ENCODE results near the gene TENM4.

TENM4 gene

DNA sequence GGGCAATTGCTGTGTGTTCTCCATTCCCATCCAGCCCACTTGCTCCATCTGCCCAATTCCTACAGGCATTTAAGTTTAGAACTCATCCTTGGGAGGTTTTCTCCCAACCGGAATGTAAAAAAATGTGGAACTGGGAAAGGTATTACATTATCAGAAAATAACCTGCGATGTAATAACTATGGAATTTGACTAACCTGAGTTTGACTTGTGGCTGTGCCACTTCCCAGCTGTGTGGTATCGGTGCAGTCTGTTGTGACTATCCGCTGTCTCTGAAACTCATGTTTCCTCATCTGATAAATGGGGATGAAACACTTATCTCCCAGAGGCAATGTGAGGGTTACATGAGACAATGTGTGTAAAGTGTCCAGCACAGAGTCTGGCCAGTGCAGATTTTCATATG, 77.6 kb downstream of the TENM4 start:
- no peak for TF ChIP-seq BCL11B (tag by site-specific recombination; IDR thresholded peaks at IDR 0.05; ENCODE audit: low read depth)
- TF ChIP-seq ZNF10 (tag by site-specific recombination; IDR thresholded peaks at IDR 0.05): no peak
- TF ChIP-seq ZNF146 (tag by site-specific recombination; IDR thresholded peaks at IDR 0.05): no peak
- no peak for TF ChIP-seq ZNF785 (tag by site-specific recombination; IDR thresholded peaks at IDR 0.05)
- TF ChIP-seq ZNF138 (tag by site-specific recombination; IDR thresholded peaks at IDR 0.05; ENCODE audit: borderline replicate concordance): no peak
- TF ChIP-seq, protein P1, sequence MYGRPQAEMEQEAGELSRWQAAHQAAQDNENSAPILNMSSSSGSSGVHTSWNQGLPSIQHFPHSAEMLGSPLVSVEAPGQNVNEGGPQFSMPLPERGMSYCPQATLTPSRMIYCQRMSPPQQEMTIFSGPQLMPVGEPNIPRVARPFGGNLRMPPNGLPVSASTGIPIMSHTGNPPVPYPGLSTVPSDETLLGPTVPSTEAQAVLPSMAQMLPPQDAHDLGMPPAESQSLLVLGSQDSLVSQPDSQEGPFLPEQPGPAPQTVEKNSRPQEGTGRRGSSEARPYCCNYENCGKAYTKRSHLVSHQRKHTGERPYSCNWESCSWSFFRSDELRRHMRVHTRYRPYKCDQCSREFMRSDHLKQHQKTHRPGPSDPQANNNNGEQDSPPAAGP (tag by site-specific recombination; IDR thresholded peaks at IDR 0.05): no peak
- TF ChIP-seq SETDB1 (IDR thresholded peaks at IDR 0.05; ENCODE audit: insufficient read length, low read length): no peak
- TF ChIP-seq GLIS2 (tag by site-specific recombination; IDR thresholded peaks at IDR 0.05): no peak
- TF ChIP-seq KLF16 (tag by site-specific recombination; IDR thresholded peaks at IDR 0.05): no peak
- Histone ChIP-seq H3K9me3 (ENCODE audit: control insufficient read depth, insufficient read depth, low read depth, low read length) (no peaks in the 10 kb centered on the region), H3K4me3 (ENCODE audit: low read depth, low read length) (no peak overlapping the region), H3K36me3 (ENCODE audit: control insufficient read depth in 2 of 2, insufficient read depth in 1 of 2, low read length in 2 of 2) (no peaks in the 10 kb centered on the region), H3K4me1 (ENCODE audit: control insufficient read depth, insufficient read depth, low read length) (no peaks in the 10 kb centered on the region), H3K27ac (ENCODE audit: extremely low read depth, low read depth, low read length) (no peak overlapping the region)
- CTCF ChIA-PET: interaction anchor here (0.6 to 1.5 kb wide), 2 partner anchors 38 to 130 kb away, joined by 3 to 4 read pairs; no protein-coding TSS in a partner anchor
- POLR2A ChIA-PET: no interaction called here

DNA sequence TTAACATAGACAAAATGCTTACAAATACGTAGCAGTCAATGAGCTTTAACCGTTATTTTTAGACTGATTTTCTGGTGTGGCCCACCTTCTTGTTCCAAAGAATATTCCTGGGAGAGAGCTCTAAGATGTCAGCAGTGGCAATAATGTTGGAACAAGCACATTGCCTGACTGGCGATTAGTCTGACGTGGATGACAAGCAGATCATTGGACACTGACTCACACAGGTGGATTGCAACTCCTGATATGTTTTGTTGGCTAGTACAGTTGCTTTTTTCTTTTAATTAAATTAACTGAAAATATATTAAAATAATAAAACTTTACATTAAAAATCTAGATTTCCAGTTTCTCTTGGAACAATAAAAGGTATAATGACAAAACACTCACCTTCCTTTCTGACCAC, 78.0 kb downstream of the TENM4 start:
- Histone ChIP-seq H3K4me3 (ENCODE audit: low read depth, low read length) (no peak overlapping the region), H3K4me1 (ENCODE audit: control insufficient read depth, insufficient read depth, low read length) (no peaks in the 10 kb centered on the region), H3K27ac (ENCODE audit: extremely low read depth, low read depth, low read length) (no peak overlapping the region), H3K9me3 (ENCODE audit: control insufficient read depth, insufficient read depth, low read depth, low read length) (no peaks in the 10 kb centered on the region), H3K36me3 (ENCODE audit: control insufficient read depth in 2 of 2, insufficient read depth in 1 of 2, low read length in 2 of 2) (no peaks in the 10 kb centered on the region)
- ChIA-PET POLR2A (no interaction called here), CTCF (interaction anchor here (0.6 to 1.5 kb wide), 2 partner anchors 38 to 130 kb away, joined by 3 to 4 read pairs; no protein-coding TSS in a partner anchor)
- TF ChIP-seq ZFHX2 (tag by site-specific recombination; conservative IDR thresholded peaks at IDR 0.05): no peak
- no peak for TF ChIP-seq ZNF114 (tag by site-specific recombination; IDR thresholded peaks at IDR 0.05)
- TF ChIP-seq SCRT1 (tag by site-specific recombination; IDR thresholded peaks at IDR 0.05; ENCODE audit: borderline replicate concordance): no peak
- TF ChIP-seq SCRT2 (tag by site-specific recombination; IDR thresholded peaks at IDR 0.05): no peak
- TF ChIP-seq ZNF585B (tag by site-specific recombination; IDR thresholded peaks at IDR 0.05): no peak
- TF ChIP-seq ZNF155 (tag by site-specific recombination; IDR thresholded peaks at IDR 0.05): no peak
- no peak for TF ChIP-seq ZNF473 (tag by site-specific recombination; IDR thresholded peaks at IDR 0.05)
- TF ChIP-seq ZNF391 (tag by site-specific recombination; IDR thresholded peaks at IDR 0.05; ENCODE audit: borderline replicate concordance, low read depth): no peak

DNA sequence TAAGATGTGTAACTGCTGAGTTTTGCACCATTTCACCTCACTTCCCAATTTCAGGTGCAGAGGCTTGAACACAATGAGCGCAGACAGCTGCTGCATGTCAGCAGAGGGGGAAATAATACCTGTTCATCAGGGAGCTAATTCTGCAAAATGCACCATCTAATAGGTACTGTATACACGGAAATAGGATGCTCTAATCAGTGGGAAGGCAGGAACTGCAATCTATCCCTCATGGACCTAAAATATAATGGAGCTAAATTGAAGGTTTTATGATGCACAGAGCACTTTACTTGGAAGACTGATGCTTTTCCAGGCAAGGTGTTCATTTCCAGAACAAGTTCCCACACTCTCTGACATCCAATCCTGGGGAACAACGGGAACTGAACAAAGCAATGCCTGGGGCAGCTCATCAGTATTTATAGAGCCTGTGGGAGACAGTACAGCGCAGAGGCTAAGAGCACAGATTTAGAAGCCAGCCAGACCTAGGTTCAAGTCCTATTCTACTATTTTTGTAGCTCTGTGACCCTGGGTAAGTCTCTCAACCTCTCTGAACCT, 78.5 kb downstream of the TENM4 start:
- Histone ChIP-seq H3K36me3 (ENCODE audit: control insufficient read depth in 2 of 2, insufficient read depth in 1 of 2, low read length in 2 of 2) (no peaks in the 10 kb centered on the region), H3K4me3 (ENCODE audit: low read depth, low read length) (no peak overlapping the region), H3K4me1 (ENCODE audit: control insufficient read depth, insufficient read depth, low read length) (no peaks in the 10 kb centered on the region), H3K9me3 (ENCODE audit: control insufficient read depth, insufficient read depth, low read depth, low read length) (no peaks in the 10 kb centered on the region), H3K27ac (ENCODE audit: extremely low read depth, low read depth, low read length) (no peak overlapping the region)
- CTCF ChIA-PET: interaction anchor here (0.6 kb wide), 1 partner anchor 74 kb away, joined by 3 read pairs; no protein-coding TSS in a partner anchor
- POLR2A ChIA-PET: no interaction called here
- TF ChIP-seq, protein P2, sequence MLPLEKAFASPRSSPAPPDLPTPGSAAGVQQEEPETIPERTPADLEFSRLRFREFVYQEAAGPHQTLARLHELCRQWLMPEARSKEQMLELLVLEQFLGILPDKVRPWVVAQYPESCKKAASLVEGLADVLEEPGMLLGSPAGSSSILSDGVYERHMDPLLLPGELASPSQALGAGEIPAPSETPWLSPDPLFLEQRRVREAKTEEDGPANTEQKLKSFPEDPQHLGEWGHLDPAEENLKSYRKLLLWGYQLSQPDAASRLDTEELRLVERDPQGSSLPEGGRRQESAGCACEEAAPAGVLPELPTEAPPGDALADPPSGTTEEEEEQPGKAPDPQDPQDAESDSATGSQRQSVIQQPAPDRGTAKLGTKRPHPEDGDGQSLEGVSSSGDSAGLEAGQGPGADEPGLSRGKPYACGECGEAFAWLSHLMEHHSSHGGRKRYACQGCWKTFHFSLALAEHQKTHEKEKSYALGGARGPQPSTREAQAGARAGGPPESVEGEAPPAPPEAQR (tag by site-specific recombination; IDR thresholded peaks at IDR 0.05): no peak
- TF ChIP-seq, protein P3, sequence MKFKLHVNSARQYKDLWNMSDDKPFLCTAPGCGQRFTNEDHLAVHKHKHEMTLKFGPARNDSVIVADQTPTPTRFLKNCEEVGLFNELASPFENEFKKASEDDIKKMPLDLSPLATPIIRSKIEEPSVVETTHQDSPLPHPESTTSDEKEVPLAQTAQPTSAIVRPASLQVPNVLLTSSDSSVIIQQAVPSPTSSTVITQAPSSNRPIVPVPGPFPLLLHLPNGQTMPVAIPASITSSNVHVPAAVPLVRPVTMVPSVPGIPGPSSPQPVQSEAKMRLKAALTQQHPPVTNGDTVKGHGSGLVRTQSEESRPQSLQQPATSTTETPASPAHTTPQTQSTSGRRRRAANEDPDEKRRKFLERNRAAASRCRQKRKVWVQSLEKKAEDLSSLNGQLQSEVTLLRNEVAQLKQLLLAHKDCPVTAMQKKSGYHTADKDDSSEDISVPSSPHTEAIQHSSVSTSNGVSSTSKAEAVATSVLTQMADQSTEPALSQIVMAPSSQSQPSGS (tag by site-specific recombination; IDR thresholded peaks at IDR 0.05; ENCODE audit: low read depth): no peak
- TF ChIP-seq ZNF654 (tag by site-specific recombination; IDR thresholded peaks at IDR 0.05; ENCODE audit: low read depth) (no peak), SCRT1 (tag by site-specific recombination; IDR thresholded peaks at IDR 0.05; ENCODE audit: borderline replicate concordance) (no peak), PRDM1 (tag by site-specific recombination; IDR thresholded peaks at IDR 0.05) (no peak), ZNF624 (tag by site-specific recombination; IDR thresholded peaks at IDR 0.05) (no peak), ZNF114 (tag by site-specific recombination; IDR thresholded peaks at IDR 0.05) (no peak), ZNF121 (tag by site-specific recombination; IDR thresholded peaks at IDR 0.05) (no peak), ZSCAN30 (tag by site-specific recombination; IDR thresholded peaks at IDR 0.05) (no peak), BCL11A (tag by site-specific recombination; IDR thresholded peaks at IDR 0.05; ENCODE audit: low read depth) (no peak), ZNF155 (tag by site-specific recombination; IDR thresholded peaks at IDR 0.05) (no peak), ZNF354C (tag by site-specific recombination; IDR thresholded peaks at IDR 0.05; ENCODE audit: borderline replicate concordance, low read depth) (no peak)
- TF ChIP-seq, protein P4, sequence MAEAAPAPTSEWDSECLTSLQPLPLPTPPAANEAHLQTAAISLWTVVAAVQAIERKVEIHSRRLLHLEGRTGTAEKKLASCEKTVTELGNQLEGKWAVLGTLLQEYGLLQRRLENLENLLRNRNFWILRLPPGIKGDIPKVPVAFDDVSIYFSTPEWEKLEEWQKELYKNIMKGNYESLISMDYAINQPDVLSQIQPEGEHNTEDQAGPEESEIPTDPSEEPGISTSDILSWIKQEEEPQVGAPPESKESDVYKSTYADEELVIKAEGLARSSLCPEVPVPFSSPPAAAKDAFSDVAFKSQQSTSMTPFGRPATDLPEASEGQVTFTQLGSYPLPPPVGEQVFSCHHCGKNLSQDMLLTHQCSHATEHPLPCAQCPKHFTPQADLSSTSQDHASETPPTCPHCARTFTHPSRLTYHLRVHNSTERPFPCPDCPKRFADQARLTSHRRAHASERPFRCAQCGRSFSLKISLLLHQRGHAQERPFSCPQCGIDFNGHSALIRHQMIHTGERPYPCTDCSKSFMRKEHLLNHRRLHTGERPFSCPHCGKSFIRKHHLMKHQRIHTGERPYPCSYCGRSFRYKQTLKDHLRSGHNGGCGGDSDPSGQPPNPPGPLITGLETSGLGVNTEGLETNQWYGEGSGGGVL (tag by site-specific recombination; IDR thresholded peaks at IDR 0.05): no peak
